Testis (tissue), 2 donors: ENCODE results near the gene EIPR1.

Source experiments
- POLR2A ChIP-seq: fragments of 450-650 bp; IDR thresholded peaks from one replicate; pipeline ENCODE4 v1.6.1; 2017; ENCODE audit warnings: antibody characterized with exemption, mild to moderate bottlenecking, moderate library complexity
- TF ChIP-seq, protein P1 (sequence below), 3 experiments: fragments of 450-650 bp in 2 of 3; fragments of 200-600 bp in 1 of 3; sonication (generic) in 1 of 3; IDR thresholded peaks; one replicate each; pipeline ENCODE4 v1.5.1; 2016 to 2019; ENCODE audit warnings: antibody characterized with exemption in 3 of 3, mild to moderate bottlenecking in 2 of 3, moderate library complexity in 1 of 3

DNA sequence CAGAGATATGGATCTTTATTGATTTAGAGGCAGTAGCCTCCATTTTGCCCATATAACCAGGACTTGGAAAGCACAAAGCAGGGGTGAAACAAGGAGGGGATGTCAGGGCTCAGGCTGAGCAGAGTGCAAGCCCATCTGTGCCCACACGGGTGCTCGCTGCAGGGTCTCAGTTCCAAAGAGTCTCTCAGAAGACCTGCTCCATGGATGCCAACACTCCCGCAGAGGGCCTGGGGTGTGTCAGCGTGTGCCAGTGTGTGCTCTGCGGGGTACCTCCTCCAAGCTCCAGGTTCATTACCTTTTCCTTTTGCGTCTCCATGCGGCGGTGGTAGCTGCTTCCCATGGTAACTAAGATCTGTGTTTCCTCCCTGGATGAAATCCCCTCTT, 107.5 kb downstream of the EIPR1 start:
- TF ChIP-seq, protein P1, sequence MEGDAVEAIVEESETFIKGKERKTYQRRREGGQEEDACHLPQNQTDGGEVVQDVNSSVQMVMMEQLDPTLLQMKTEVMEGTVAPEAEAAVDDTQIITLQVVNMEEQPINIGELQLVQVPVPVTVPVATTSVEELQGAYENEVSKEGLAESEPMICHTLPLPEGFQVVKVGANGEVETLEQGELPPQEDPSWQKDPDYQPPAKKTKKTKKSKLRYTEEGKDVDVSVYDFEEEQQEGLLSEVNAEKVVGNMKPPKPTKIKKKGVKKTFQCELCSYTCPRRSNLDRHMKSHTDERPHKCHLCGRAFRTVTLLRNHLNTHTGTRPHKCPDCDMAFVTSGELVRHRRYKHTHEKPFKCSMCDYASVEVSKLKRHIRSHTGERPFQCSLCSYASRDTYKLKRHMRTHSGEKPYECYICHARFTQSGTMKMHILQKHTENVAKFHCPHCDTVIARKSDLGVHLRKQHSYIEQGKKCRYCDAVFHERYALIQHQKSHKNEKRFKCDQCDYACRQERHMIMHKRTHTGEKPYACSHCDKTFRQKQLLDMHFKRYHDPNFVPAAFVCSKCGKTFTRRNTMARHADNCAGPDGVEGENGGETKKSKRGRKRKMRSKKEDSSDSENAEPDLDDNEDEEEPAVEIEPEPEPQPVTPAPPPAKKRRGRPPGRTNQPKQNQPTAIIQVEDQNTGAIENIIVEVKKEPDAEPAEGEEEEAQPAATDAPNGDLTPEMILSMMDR (IDR thresholded peaks at IDR 0.05) = no peak
- no peak for TF ChIP-seq POLR2A
